Measurements from ENCODE around the gene ZNF12.
"Not testable (repeated sequence)": the region's sequence is repeated elsewhere in the genome, so short reads cannot be mapped to it uniquely, and the experiment has no call there.

Gene ZNF12

DNA sequence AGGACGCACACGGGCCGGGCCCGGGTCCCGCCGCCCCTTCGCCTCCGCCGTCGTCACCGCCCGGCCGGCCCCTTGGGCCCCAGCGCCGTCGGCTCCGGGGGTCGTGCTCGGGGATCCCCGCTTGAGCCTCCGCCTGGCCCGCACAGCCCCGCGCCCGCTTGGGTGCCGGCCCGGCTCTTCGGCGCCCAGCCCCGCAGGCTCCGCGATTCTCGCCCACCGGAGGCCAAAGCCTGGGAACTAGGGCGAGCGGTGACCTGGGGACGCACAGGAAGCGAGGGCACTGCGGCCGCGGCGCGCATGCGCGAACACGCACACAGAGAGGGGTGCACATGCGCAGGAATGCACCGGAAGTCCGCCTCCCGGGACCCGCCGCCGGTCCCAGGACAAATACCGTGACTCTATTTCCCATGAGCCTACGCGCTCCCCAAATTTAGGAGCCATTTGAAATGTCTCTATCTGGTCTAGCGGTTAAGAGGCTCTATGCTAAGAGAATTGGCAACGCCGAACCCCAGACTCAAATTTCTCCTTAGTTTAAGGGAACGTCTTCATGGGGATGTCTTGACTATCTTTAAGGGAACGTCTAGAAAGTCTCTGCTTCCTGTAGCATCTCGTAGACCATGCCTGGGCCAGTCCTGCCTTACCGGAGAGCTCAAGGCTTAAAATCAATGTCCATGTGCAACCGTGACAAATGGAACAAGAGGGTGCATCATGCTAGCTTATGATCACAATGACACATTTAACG lies at the start of gene ZNF12:
ZNF12 (minus strand) TSS at position 282 of the 742 bp plus-strand sequence. CDS start 1,774 bp downstream, outside the sequence.
- Histone ChIP-seq H3K9me3 (ENCODE audit: low read length) (peaks cover 24% of the 10 kb centered on the region), H3K27me3 (ENCODE audit: insufficient read depth, low read length) (no peaks in the 10 kb centered on the region), H3K36me3 (ENCODE audit: insufficient read depth, low read length) (peaks cover 25% of the 10 kb centered on the region), H3K4me1 (ENCODE audit: insufficient read depth, low read length) (peaks cover 9% of the 10 kb centered on the region), H3K4me3 (ENCODE audit: low read length) (peak within 1 kb of the TSS; percentile 68), H2AFZ (ENCODE audit: low read depth, low read length) (peak within 1 kb of the TSS; percentile 54)

DNA sequence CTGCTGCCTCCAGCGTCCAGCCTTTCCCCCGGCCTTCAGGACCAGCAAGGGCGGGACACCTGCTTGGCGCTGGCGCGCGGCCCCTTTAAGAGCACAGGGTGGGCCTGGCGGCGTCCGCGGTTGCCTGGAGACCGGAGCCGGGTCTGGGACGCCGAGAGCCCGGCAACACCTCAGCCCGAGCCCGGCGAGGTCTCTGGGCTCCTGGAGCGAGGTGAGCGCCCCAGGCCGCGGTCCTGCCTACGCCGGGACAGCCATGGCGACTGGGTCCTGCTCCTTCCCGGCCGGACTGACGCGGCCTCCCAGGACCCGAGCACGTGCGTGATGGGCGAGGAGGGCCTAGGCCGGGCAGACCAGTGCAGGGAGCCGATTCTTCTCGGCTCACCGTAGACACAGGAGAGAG lies 47.2 kb upstream of the ZNF12 start, which contains the start of gene RSPH10B2:
RSPH10B2 (plus strand) TSS at position 140 of the 400 bp plus-strand sequence. CDS start 3,575 bp downstream, outside the sequence.
- H3K36me3 ChIP-seq (ENCODE audit: insufficient read depth, low read length); H3K4me3 ChIP-seq (ENCODE audit: low read length); H3K4me1 ChIP-seq (ENCODE audit: insufficient read depth, low read length): not testable (repeated sequence)

DNA sequence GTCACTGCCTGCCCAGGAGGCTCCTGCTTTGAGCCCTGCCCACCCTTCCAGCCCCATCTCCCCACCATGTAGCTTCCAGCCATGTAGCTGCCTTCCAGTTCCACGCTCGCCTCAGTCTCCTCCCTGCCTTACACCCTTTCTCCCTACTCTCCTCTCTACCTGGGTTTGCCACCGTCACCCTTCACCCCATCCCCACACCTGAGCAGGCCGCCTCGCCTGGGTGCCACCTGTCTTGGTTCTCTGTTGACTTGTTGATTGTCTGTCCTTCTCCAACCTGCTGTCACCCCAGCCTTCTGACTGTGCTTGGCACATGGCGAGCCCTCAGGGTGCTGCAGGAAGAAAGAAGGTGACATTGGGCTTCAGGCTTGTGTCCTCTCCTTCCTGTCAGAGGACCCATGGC lies 43.4 kb upstream of the ZNF12 start:
- not testable (repeated sequence) for H3K9me3 ChIP-seq (ENCODE audit: low read length); H3K4me1 ChIP-seq (ENCODE audit: insufficient read depth, low read length); H3K4me3 ChIP-seq (ENCODE audit: low read length); H3K27me3 ChIP-seq (ENCODE audit: insufficient read depth, low read length); H2AFZ ChIP-seq (ENCODE audit: low read depth, low read length); H3K36me3 ChIP-seq (ENCODE audit: insufficient read depth, low read length)

More for the DNA sequence above, 47.2 kb upstream of the ZNF12 start, which contains the start of gene RSPH10B2:
- H3K9me3 ChIP-seq (ENCODE audit: low read length); H2AFZ ChIP-seq (ENCODE audit: low read depth, low read length); H3K27me3 ChIP-seq (ENCODE audit: insufficient read depth, low read length): not testable (repeated sequence)

DNA sequence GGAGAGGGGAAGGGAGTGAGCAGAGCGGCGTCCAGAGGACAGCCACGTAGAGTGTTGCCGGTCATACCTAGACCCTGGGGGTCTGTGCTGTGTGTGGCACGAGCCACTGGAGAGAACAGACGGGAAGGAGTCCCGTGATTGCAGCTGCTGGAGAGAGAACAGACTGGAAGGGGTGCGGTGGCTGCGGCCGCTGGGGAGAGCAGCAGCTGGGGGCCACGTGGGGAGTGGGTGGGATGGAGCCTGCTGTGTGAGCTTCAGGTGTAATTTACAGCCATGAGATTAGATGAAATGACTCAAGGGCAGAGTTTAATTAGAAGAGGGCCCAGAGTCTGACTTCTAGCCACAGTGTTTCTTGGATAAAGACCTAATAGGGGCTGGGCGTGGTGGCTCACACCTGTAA lies 42.6 kb upstream of the ZNF12 start:
- H2AFZ ChIP-seq (ENCODE audit: low read depth, low read length); H3K27me3 ChIP-seq (ENCODE audit: insufficient read depth, low read length); H3K9me3 ChIP-seq (ENCODE audit: low read length); H3K4me1 ChIP-seq (ENCODE audit: insufficient read depth, low read length); H3K36me3 ChIP-seq (ENCODE audit: insufficient read depth, low read length); H3K4me3 ChIP-seq (ENCODE audit: low read length): not testable (repeated sequence)

DNA sequence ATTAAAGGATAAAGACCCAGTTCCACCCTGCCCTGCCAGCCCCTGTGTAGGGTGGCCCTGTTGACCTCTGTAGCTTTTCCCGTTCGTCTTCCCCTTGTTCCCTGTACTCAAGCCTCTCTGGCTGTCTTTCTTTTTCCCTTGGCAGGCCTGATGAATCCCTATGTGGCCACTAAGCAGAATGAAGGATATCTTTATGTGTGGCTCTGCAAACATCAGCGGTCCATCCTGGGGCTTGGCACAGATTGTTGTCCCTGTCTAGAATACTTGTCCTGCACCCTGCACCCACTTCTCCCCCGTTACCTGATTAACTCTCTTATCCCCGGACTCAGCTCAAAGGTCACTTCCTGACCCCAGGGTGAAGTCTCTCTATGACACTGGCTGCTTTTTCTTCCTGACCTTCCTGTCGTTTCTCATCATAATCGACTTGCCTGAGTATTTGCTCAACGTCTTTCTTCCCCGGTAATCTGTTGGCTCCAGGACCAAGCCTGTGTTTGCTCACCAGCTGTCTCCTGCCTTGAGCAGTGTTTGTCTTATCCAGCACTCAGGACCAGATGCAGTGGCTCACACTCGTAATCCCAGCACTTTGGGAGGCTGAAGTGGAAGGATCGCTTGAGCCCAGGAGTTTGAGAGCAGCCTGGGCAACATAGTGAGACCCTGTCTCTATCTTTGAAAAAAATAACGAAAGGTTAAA lies 37.8 kb upstream of the ZNF12 start:
- H2AFZ ChIP-seq (ENCODE audit: low read depth, low read length); H3K9me3 ChIP-seq (ENCODE audit: low read length); H3K27me3 ChIP-seq (ENCODE audit: insufficient read depth, low read length); H3K36me3 ChIP-seq (ENCODE audit: insufficient read depth, low read length); H3K4me1 ChIP-seq (ENCODE audit: insufficient read depth, low read length); H3K4me3 ChIP-seq (ENCODE audit: low read length): not testable (repeated sequence)

DNA sequence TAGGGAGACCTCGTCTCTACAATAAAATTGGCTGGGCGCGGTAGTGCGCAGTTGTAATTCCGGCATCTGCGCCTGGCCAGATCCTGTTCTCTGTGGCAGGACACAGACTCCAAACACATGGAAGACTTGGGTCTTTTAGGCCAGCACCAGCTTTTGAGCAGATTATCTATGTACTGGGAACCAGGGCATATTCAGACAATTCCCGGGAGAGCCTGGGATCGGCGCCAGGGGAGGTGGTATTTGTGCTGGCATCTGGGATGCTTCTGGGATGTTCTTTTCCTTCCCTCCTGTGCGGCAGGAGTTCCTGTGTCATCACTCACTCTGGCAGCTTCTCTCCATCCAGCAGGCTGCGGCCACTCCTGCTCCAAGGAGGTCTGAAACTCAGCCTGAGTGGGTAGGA lies 31.7 kb upstream of the ZNF12 start:
- not testable (repeated sequence) for H3K4me3 ChIP-seq (ENCODE audit: low read length); H3K27me3 ChIP-seq (ENCODE audit: insufficient read depth, low read length); H3K9me3 ChIP-seq (ENCODE audit: low read length); H3K4me1 ChIP-seq (ENCODE audit: insufficient read depth, low read length); H2AFZ ChIP-seq (ENCODE audit: low read depth, low read length)
- H3K36me3 ChIP-seq (ENCODE audit: insufficient read depth, low read length): peaks cover 41% of the 10 kb centered on the region

DNA sequence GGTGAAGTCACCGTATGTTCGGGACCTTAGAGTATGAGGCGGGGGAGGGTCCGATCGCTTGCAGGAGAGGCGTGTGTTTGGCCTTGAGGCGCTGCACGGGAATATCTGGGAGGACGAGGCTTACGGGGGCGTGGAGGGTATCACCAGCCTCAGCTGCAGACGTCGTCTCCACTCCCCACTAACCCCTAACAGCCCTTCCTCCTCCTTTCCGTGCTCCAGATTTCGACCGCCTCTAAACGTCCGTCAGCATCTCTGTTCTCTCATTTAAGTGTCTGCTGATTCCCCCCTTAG lies 23.5 kb upstream of the ZNF12 start:
- peaks cover 22% of the 10 kb centered on the region for H3K36me3 ChIP-seq (ENCODE audit: insufficient read depth, low read length)
- H3K9me3 ChIP-seq (ENCODE audit: low read length): no peaks in the 10 kb centered on the region

DNA sequence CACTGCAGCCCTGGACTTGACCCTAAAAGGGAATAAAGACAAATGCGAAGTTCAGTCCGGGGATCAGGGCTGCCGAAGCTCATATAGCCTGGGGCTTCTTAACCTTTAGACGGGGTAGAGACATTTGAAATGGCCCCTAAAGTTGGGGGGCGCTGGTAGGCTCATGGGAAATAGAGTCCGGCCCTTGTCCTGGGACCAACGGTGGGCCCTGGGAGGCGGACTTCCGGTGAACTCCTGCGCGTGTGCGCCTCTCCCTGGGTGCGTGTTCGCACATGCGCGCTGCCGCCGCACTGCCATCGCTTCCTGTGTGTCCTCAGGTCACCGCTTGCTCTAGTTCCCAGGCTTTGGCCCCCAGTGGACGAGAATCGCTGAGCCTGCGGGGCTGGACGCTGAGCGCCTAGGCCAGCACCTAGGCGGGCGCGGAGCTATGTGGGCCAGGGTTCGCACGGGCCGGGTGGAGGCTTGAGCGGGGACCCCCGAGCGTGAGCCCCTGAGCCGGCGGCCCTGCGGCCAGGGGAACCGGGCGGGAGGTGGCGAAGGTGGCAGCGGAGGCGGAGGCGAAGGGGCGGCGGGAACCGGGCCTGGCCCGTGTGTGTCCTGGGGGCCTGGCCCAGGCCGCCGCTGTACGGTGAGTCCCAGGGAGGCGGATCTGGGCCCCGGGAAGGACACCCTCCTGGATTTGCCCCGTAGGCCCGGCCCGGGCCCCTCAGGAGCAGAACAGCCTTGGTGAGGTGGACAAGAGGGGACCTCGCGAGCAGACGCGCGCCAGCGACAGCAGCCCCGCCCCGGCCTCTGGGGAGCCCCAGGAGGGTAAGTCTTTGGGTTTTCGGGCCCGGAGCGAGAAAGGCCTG lies 23.0 kb upstream of the ZNF12 start:
- H3K9me3 ChIP-seq (ENCODE audit: low read length): no peaks in the 10 kb centered on the region
- H3K4me3 ChIP-seq (ENCODE audit: low read length): peak overlapping the region; percentile 81
- H3K27me3 ChIP-seq (ENCODE audit: insufficient read depth, low read length): no peaks in the 10 kb centered on the region
- peak overlapping the region; percentile 66 for H2AFZ ChIP-seq (ENCODE audit: low read depth, low read length)
- H3K4me1 ChIP-seq (ENCODE audit: insufficient read depth, low read length): peaks cover 6% of the 10 kb centered on the region
- H3K36me3 ChIP-seq (ENCODE audit: insufficient read depth, low read length): peaks cover 17% of the 10 kb centered on the region

More for the DNA sequence above, 23.5 kb upstream of the ZNF12 start:
- peak overlapping the region; percentile 81 for H3K4me3 ChIP-seq (ENCODE audit: low read length)
- H3K4me1 ChIP-seq (ENCODE audit: insufficient read depth, low read length): peaks cover 6% of the 10 kb centered on the region
- no peaks in the 10 kb centered on the region for H3K27me3 ChIP-seq (ENCODE audit: insufficient read depth, low read length)
- H2AFZ ChIP-seq (ENCODE audit: low read depth, low read length): peak overlapping the region; percentile 31

DNA sequence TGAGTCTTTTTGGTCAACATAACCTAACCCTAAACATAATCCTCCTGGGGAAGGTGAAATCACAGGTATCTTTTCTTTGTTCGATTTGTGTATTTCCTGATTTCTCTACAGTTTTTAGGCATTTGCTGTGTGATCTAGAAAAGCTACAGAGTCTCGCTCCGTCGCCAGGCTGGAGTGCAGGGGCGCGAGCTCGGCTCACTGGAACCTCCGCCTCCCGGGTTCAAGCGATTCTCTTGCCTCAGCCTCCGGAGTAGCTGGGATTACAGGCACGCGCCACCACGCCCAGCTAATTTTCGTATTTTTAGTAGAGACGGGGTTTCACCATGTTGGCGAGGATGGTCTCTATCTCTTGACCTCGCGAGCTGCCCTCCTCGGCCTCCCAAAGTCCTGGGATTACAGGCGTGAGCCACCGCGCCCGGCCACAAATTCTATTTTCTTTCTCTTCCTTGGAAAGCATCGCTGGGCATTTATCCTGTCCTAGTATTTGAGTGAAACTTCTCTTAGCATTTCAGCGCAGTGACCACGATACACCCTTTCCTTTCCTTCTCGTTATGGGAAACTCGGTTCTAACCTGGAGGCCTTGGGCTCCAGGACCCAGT lies 22.2 kb upstream of the ZNF12 start:
- Histone ChIP-seq H3K36me3 (ENCODE audit: insufficient read depth, low read length) (peaks cover 12% of the 10 kb centered on the region), H3K4me3 (ENCODE audit: low read length) (peak overlapping the region; percentile 81), H2AFZ (ENCODE audit: low read depth, low read length) (peak overlapping the region; percentile 66)
- not testable (repeated sequence) for H3K27me3 ChIP-seq (ENCODE audit: insufficient read depth, low read length); H3K9me3 ChIP-seq (ENCODE audit: low read length); H3K4me1 ChIP-seq (ENCODE audit: insufficient read depth, low read length)

DNA sequence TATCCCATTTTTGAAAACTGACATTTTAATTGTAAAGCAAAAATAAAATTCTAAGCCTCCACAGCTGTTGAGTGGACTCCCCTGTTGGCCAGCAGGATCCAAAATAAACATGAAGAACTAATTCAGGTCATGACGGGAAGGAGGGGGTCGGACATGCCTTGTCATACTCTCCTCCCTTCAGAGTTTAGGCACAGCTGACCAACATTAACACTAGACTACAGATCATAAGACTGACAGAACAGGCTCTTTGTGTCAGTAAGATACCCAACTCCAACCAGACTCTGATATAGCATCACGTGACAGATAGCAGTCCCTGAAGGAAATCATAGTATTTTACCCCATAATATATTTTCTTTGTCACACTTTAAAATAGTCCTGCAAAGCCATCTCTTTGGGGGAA lies 20.9 kb upstream of the ZNF12 start:
- Histone ChIP-seq H3K4me1 (ENCODE audit: insufficient read depth, low read length) (peaks cover 6% of the 10 kb centered on the region), H3K9me3 (ENCODE audit: low read length) (no peaks in the 10 kb centered on the region), H3K4me3 (ENCODE audit: low read length) (no peak overlapping the region)

DNA sequence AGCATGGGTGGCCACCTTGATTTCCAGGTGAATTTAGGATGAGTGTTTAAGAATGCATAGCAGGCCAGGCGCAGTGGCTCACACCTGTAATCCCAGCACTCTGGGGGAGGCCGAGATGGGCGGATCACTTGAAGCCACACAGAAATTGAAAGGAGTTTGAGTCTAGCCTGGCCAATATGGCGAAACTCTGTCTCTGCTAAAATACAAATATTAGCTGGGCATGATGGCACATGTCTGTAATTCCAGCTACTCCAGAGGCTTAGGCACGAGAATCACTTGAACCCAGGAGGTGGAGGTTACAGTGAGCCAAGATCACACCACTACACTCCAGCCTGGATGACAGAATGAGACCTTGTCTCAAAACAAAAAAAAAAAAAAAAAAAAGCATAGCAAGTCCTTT lies 19.6 kb upstream of the ZNF12 start:
- not testable (repeated sequence) for H3K27me3 ChIP-seq (ENCODE audit: insufficient read depth, low read length); H3K9me3 ChIP-seq (ENCODE audit: low read length); H3K4me3 ChIP-seq (ENCODE audit: low read length); H3K4me1 ChIP-seq (ENCODE audit: insufficient read depth, low read length); H2AFZ ChIP-seq (ENCODE audit: low read depth, low read length); H3K36me3 ChIP-seq (ENCODE audit: insufficient read depth, low read length)

More for the DNA sequence above, 20.9 kb upstream of the ZNF12 start:
- Histone ChIP-seq H3K27me3 (ENCODE audit: insufficient read depth, low read length) (no peaks in the 10 kb centered on the region), H2AFZ (ENCODE audit: low read depth, low read length) (no peak overlapping the region), H3K36me3 (ENCODE audit: insufficient read depth, low read length) (peaks cover 6% of the 10 kb centered on the region)

DNA sequence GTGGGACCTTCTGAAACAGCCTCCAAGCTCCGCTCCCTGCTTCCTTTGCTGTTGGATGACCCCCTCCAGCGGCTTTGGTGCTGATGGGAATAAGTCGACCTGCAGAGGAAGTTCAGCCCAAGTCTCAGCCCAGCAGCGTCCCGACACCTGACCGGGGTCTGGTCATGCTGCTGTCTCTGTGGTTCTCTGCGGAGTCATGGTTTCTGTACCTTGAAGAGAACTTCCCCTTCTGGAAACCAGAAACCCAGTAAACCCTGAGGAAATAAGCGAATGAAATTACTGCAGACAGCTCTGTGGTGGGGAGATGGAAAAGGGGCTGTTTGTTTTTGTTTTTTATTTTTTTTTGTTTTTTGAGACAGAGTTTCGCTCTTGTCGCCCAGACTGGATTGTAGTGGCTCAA lies 18.3 kb upstream of the ZNF12 start:
- Histone ChIP-seq H3K27me3 (ENCODE audit: insufficient read depth, low read length) (no peaks in the 10 kb centered on the region), H3K36me3 (ENCODE audit: insufficient read depth, low read length) (no peaks in the 10 kb centered on the region), H2AFZ (ENCODE audit: low read depth, low read length) (no peak overlapping the region), H3K4me3 (ENCODE audit: low read length) (no peak overlapping the region), H3K4me1 (ENCODE audit: insufficient read depth, low read length) (no peaks in the 10 kb centered on the region), H3K9me3 (ENCODE audit: low read length) (no peaks in the 10 kb centered on the region)

DNA sequence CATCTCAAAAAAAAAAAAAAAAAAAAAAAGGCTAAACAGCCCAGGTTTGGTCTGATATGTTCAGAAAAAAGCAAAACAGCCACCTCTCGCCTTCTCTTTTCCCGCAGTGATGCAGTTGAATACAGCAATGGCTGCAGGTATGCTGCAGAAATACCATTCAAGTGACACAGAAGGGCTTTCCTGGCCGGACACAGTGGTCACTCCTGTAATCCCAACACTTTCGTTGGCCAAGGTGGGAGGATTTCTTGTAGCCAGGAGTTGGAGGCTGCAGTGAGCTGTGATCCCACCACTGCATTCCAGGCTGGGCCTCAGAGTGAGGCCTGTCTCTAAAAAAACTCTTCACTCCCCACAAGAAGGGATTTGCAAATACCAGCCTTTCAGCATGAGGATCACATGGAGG lies 17.6 kb upstream of the ZNF12 start:
- H2AFZ ChIP-seq (ENCODE audit: low read depth, low read length); H3K9me3 ChIP-seq (ENCODE audit: low read length); H3K36me3 ChIP-seq (ENCODE audit: insufficient read depth, low read length); H3K4me1 ChIP-seq (ENCODE audit: insufficient read depth, low read length); H3K4me3 ChIP-seq (ENCODE audit: low read length); H3K27me3 ChIP-seq (ENCODE audit: insufficient read depth, low read length): not testable (repeated sequence)

All from neuron (in vitro differentiated cells).